Karpas-422 (cell line): ENCODE data around the gene RETREG2. TPM values are rescaled to one million over a fixed set of nuclear protein-coding genes. Genes with fewer than 3 reads are reported as not detected.

Experiments used
- DNase-seq: peaks from one replicate; pipeline ENCODE4 v3.0.0-alpha.2; 2015
- H2AFZ ChIP-seq: fragments of 200-600 bp; sonication (generic); 2 replicates; pipeline ENCODE4 v1.6.1; 2014; ENCODE audit warnings: antibody characterized with exemption, low read length, mixed read lengths
- H3K27ac ChIP-seq: fragments of 200-600 bp; sonication (generic); 2 replicates; pipeline ENCODE4 v1.5.1; 2014; ENCODE audit warnings: mild to moderate bottlenecking, low read length, moderate library complexity
- H3K27me3 ChIP-seq: fragments of 200-600 bp; sonication (generic); 2 replicates; pipeline ENCODE4 v1.6.1; 2014; ENCODE audit warnings: low read length, mixed read lengths
- H3K36me3 ChIP-seq: fragments of 200-600 bp; sonication (generic); 2 replicates; pipeline ENCODE4 v1.6.1; 2014; ENCODE audit warnings: low read length, mixed read lengths; ENCODE audit not compliant: insufficient read depth
- H3K4me1 ChIP-seq: fragments of 200-600 bp; sonication (generic); 2 replicates; pipeline ENCODE4 v1.6.1; 2014; ENCODE audit warnings: mild to moderate bottlenecking, low read length, mixed read lengths
- H3K4me2 ChIP-seq: fragments of 200-600 bp; sonication (generic); 2 replicates; pipeline ENCODE4 v1.6.1; 2014; ENCODE audit warnings: low read length, low read depth, mild to moderate bottlenecking; ENCODE audit not compliant: poor library complexity, severe bottlenecking
- H3K4me3 ChIP-seq: fragments of 200-600 bp; sonication (generic); 2 replicates; pipeline ENCODE4 v1.5.1; 2014; ENCODE audit warnings: mild to moderate bottlenecking, antibody characterized with exemption, low read length, mixed read lengths
- H3K79me2 ChIP-seq: fragments of 200-600 bp; sonication (generic); 2 replicates; pipeline ENCODE4 v1.6.1; 2014; ENCODE audit warnings: mild to moderate bottlenecking, low read length, mixed read lengths
- H3K9ac ChIP-seq: fragments of 200-600 bp; sonication (generic); 2 replicates; pipeline ENCODE4 v1.6.0; 2014; ENCODE audit warnings: low read length
- H3K9me2 ChIP-seq: fragments of 200-600 bp; sonication (generic), shearing (Covaris generic); replicated peaks from 2 replicates; pipeline ENCODE4 v1.6.0; 2014; ENCODE audit warnings: mild to moderate bottlenecking, low read length, moderate library complexity; ENCODE audit not compliant: insufficient read depth
- H3K9me3 ChIP-seq: fragments of 300-700, 200-600 bp; sonication (generic); 2 replicates; pipeline ENCODE4 v1.6.1; 2014; ENCODE audit warnings: low read length, mixed read lengths
- H4K20me1 ChIP-seq: fragments of 200-600 bp; sonication (generic); 2 replicates; pipeline ENCODE4 v1.6.1; 2014; ENCODE audit warnings: mild to moderate bottlenecking, antibody characterized with exemption, low read length, low read depth; ENCODE audit not compliant: insufficient read depth
- total RNA-seq: library from RNA; depleted of rRNA; stranded (reverse); fragments of >200 nt; shearing (Covaris generic); gene quantifications from 2 replicates; pipeline ENCODE4 v1.2.3, GENCODE V29; 2014; ENCODE audit warnings: low replicate concordance

Gene RETREG2
- total RNA-seq, 1 experiment from 2014 or later: 61.1 TPM

- H3K79me2 ChIP-seq: peaks cover 39% of the 10 kb centered on the region
- peak; percentile 68 for DNase-seq
- peak overlapping the region; percentile 92 for H3K4me2 ChIP-seq
- H3K4me1 ChIP-seq: peaks cover 22% of the 10 kb centered on the region
- H3K9me3 ChIP-seq: no peaks in the 10 kb centered on the region
- peak overlapping the region; percentile 81 for H3K4me3 ChIP-seq
- peak overlapping the region; percentile 76; the same call in 1 of the 2 replicates for H2AFZ ChIP-seq
- H3K27me3 ChIP-seq: no peaks in the 10 kb centered on the region
- no peaks in the 10 kb centered on the region for H3K9me2 ChIP-seq
- peak overlapping the region; percentile 94 for H3K9ac ChIP-seq
- H3K36me3 ChIP-seq: peaks cover 32% of the 10 kb centered on the region
- H4K20me1 ChIP-seq: no peaks in the 10 kb centered on the region
- peak overlapping the region; percentile 52 for H3K27ac ChIP-seq
Observed at GRCh38 chr2:219178377-219179175, 501 bp downstream of the RETREG2 start.

GRCh38 chr2:219179601-219180465 lies 1.8 kb downstream of the RETREG2 start:
- Histone ChIP-seq H3K9ac (peak overlapping the region; percentile 94; the same call in 1 of the 2 replicates), H3K4me3 (peak overlapping the region; percentile 81; the same call in 1 of the 2 replicates), H3K9me2 (no peaks in the 10 kb centered on the region), H3K27ac (no peak overlapping the region), H3K4me2 (peak overlapping the region; percentile 92), H3K27me3 (no peaks in the 10 kb centered on the region), H3K79me2 (peaks cover 32% of the 10 kb centered on the region), H3K9me3 (no peaks in the 10 kb centered on the region), H2AFZ (no peak overlapping the region), H3K4me1 (peaks cover 22% of the 10 kb centered on the region), H4K20me1 (no peaks in the 10 kb centered on the region; the same call in 1 of the 2 replicates), H3K36me3 (peaks cover 31% of the 10 kb centered on the region)
- no peak for DNase-seq

GRCh38 chr2:219180961-219181360 lies 2.9 kb downstream of the RETREG2 start:
- Histone ChIP-seq H3K27me3 (no peaks in the 10 kb centered on the region), H3K36me3 (peaks cover 30% of the 10 kb centered on the region), H3K27ac (no peak overlapping the region), H3K9me3 (no peaks in the 10 kb centered on the region), H4K20me1 (no peaks in the 10 kb centered on the region; the same call in 1 of the 2 replicates), H2AFZ (no peak overlapping the region), H3K9ac (no peak overlapping the region), H3K4me3 (no peak overlapping the region), H3K79me2 (peaks cover 24% of the 10 kb centered on the region), H3K4me2 (no peak overlapping the region), H3K9me2 (no peaks in the 10 kb centered on the region), H3K4me1 (peaks cover 16% of the 10 kb centered on the region)
- no peak for DNase-seq

GRCh38 chr2:219181531-219181930 lies 3.5 kb downstream of the RETREG2 start:
- Histone ChIP-seq H2AFZ (no peak overlapping the region), H3K4me1 (peaks cover 18% of the 10 kb centered on the region), H4K20me1 (no peaks in the 10 kb centered on the region; the same call in 1 of the 2 replicates), H3K4me3 (no peak overlapping the region), H3K79me2 (peaks cover 18% of the 10 kb centered on the region), H3K4me2 (no peak overlapping the region), H3K27ac (no peak overlapping the region), H3K27me3 (no peaks in the 10 kb centered on the region), H3K9me2 (no peaks in the 10 kb centered on the region), H3K9ac (no peak overlapping the region), H3K9me3 (no peaks in the 10 kb centered on the region), H3K36me3 (peaks cover 30% of the 10 kb centered on the region)
- no peak for DNase-seq

GRCh38 chr2:219182331-219183150 lies 4.5 kb downstream of the RETREG2 start:
- Histone ChIP-seq H3K27me3 (no peaks in the 10 kb centered on the region), H3K4me3 (no peak overlapping the region), H3K9me2 (no peaks in the 10 kb centered on the region), H3K36me3 (peaks cover 30% of the 10 kb centered on the region), H3K4me1 (peaks cover 13% of the 10 kb centered on the region), H3K9me3 (no peaks in the 10 kb centered on the region), H3K4me2 (no peak overlapping the region), H2AFZ (no peak overlapping the region), H4K20me1 (no peaks in the 10 kb centered on the region; the same call in 1 of the 2 replicates), H3K9ac (no peak overlapping the region), H3K27ac (no peak overlapping the region), H3K79me2 (peaks cover 17% of the 10 kb centered on the region)
- peak; percentile 7 for DNase-seq

GRCh38 chr2:219183151-219183772 lies 5.2 kb downstream of the RETREG2 start:
- no peaks in the 10 kb centered on the region for H3K9me3 ChIP-seq
- H3K4me3 ChIP-seq: no peak overlapping the region
- peak; percentile 21 for DNase-seq
- no peaks in the 10 kb centered on the region; the same call in 1 of the 2 replicates for H4K20me1 ChIP-seq
- peaks cover 12% of the 10 kb centered on the region for H3K4me1 ChIP-seq
- H3K27me3 ChIP-seq: no peaks in the 10 kb centered on the region
- peaks cover 17% of the 10 kb centered on the region for H3K79me2 ChIP-seq
- H3K4me2 ChIP-seq: no peak overlapping the region
- H3K36me3 ChIP-seq: peaks cover 30% of the 10 kb centered on the region
- no peaks in the 10 kb centered on the region for H3K9me2 ChIP-seq
- no peak overlapping the region for H2AFZ ChIP-seq
- no peak overlapping the region for H3K27ac ChIP-seq
- H3K9ac ChIP-seq: no peak overlapping the region

- Histone ChIP-seq H3K27me3 (no peaks in the 10 kb centered on the region), H3K9me2 (no peaks in the 10 kb centered on the region), H4K20me1 (no peaks in the 10 kb centered on the region; the same call in 1 of the 2 replicates), H3K27ac (no peak overlapping the region), H3K4me3 (no peak overlapping the region), H2AFZ (no peak overlapping the region), H3K4me1 (peaks cover 9% of the 10 kb centered on the region), H3K79me2 (peaks cover 11% of the 10 kb centered on the region), H3K4me2 (no peak overlapping the region), H3K9ac (no peak overlapping the region), H3K9me3 (no peaks in the 10 kb centered on the region), H3K36me3 (peaks cover 30% of the 10 kb centered on the region)
- peak; percentile 14 for DNase-seq
Observed at GRCh38 chr2:219184121-219184520, 6.0 kb downstream of the RETREG2 start.
